Adrenal gland (tissue), 12 donors: ENCODE data around the gene TAX1BP1. TPM values are rescaled to one million over a fixed set of nuclear protein-coding genes. Genes with fewer than 3 reads are reported as not detected.
"Not testable (repeated sequence)": the region's sequence is repeated elsewhere in the genome, so short reads cannot be mapped to it uniquely, and the experiment has no call there.

Experiments
- DNase-seq, 7 donors: peaks; one replicate each; pipeline ENCODE4 v3.0.0-alpha.2; 2019 to 2020
- H3K27ac ChIP-seq, 5 donors: fragments of 200-600 bp; sonication (generic) in 4 of 5; 1 replicate in 3 of 5; 2 replicates in 2 of 5; pipeline versions ENCODE4 v1.5.1 to v1.8.0; 2016 to 2020; ENCODE audit warnings: mild to moderate bottlenecking in 1 of 5
- H3K27me3 ChIP-seq: fragments of 200-600 bp; 2 replicates; pipeline ENCODE4 v1.8.0; 2021
- H3K36me3 ChIP-seq, 2 donors: fragments of 200-600 bp; replicated peaks in 1 of 2; 1 replicate in 1 of 2; 2 replicates in 1 of 2; pipeline versions ENCODE4 v1.5.1 to v1.8.0; 2018 to 2022
- H3K4me1 ChIP-seq, 2 donors: fragments of 200-600 bp; replicated peaks in 1 of 2; 1 replicate in 1 of 2; 2 replicates in 1 of 2; pipeline versions ENCODE4 v1.5.1 to v1.8.0; 2018 to 2021
- H3K4me3 ChIP-seq, 4 donors: fragments of 200-600 bp; sonication (generic) in 3 of 4; one replicate each; pipeline ENCODE4 v1.5.1; 2016 to 2018
- H3K9me3 ChIP-seq, 3 donors: fragments of 200-600 bp; sonication (generic) in 1 of 3; replicated peaks in 1 of 3; 1 replicate in 2 of 3; 2 replicates in 1 of 3; pipeline versions ENCODE4 v1.5.1 to v1.8.0; 2016 to 2021
- CTCF ChIP-seq, 6 experiments: fragments of 450-650 bp in 4 of 6; fragments of 200-600 bp in 2 of 6; sonication (generic) in 1 of 6; IDR thresholded peaks; 1 replicate in 5 of 6; 2 replicates in 1 of 6; pipeline versions ENCODE4 v1.5.1 to v1.8.0; 2016 to 2021; ENCODE audit warnings: antibody characterized with exemption in 6 of 6, mild to moderate bottlenecking in 2 of 6, moderate library complexity in 1 of 6
- POLR2A ChIP-seq, 2 donors: fragments of 450-650 bp; IDR thresholded peaks; one replicate each; pipeline ENCODE4 v1.6.1; 2017; ENCODE audit warnings: antibody characterized with exemption in 2 of 2, mild to moderate bottlenecking in 2 of 2, moderate library complexity in 1 of 2
- WGBS, 4 donors: extraction: QIAGEN DNeasy Blood & Tissue Kit in 2 of 4; methylation state at CpG; one replicate each; pipeline versions ENCODE4 v1.1.5 to v1.1.7; 2013 to 2017; 5-methylcytosine and 5-hydroxymethylcytosine counted together
- intact Hi-C, 2 donors: fragments of 100-400 bp; cut with DNase I; formaldehyde crosslinking; loops; one replicate each; pipeline versions ENCODE4 v1.14.1 to v1.15.0; 2022 to 2023
- polyA plus RNA-seq, 3 donors: library from polyadenylated mRNA; stranded (reverse); fragments of 200-250 nt in 2 of 3; fragments of 350-450 nt in 1 of 3; fragmentation: Illumina TruSeq in 1 of 3; extraction: RNeasy Lipid Tissue Mini Kit (QIAGEN cat#74804) in 1 of 3; gene quantifications; one replicate each; pipeline ENCODE4 v1.2.3, GENCODE V29; 2013 to 2014
- total RNA-seq, 9 donors: library from RNA; depleted of rRNA in 4 of 9; stranded (reverse); fragments of >200 nt in 4 of 9; fragments of 120-200 nt in 1 of 9; fragmentation: NEBNext Ultra II Directional in 1 of 9; extraction: Animal tissue kit (Norgen Biotek cat#: 25700) in 1 of 9; gene quantifications; one replicate each; pipeline versions ENCODE4 v1.1.0 to v1.2.4, GENCODE V29; 2013 to 2023
- donor health status: healthy with polysubstance abuse.
- donor health status: Bipolar disorder and iron deficiency.
- donor health status: DM: yes; HTN: yes; CAD: no.
- donor health status: DM: no; HTN: no; CAD: no.
- donor health status: DM: no; HTN: no; CAD: no.
- donor health status: DM: yes; HTN: yes; CAD: no.

TAX1BP1 gene
- total and polyA plus RNA-seq, 12 donors, result 66.5 to 274 (median 173) TPM

- Histone ChIP-seq H3K27me3 (no peaks in the 10 kb centered on the region), H3K9me3 (no peaks in the 10 kb centered on the region), H3K4me1 (peaks cover 6 to 15% of the 10 kb centered on the region in 2 donors), H3K36me3 (no peaks in the 10 kb centered on the region), H3K27ac (no peak overlapping the region), H3K4me3 (no peak overlapping the region)
- DNase-seq, result no peak
- TF ChIP-seq CTCF (IDR thresholded peaks at IDR 0.05), result no peak
- 97 to 99% (median 97%) methylated on average over 3 of the region's 3 CpGs for WGBS, 4 donors
- intact Hi-C loops, result no loop called here
These were observed 106.4 kb downstream of the TAX1BP1 start for GRCh38 chr7:27846388-27846787.

- no peaks in the 10 kb centered on the region for H3K27me3 ChIP-seq
- H3K36me3 ChIP-seq, result no peaks in the 10 kb centered on the region
- H3K4me1 ChIP-seq, result peaks cover 0 to 6% of the 10 kb centered on the region in 2 donors
- H3K27ac ChIP-seq, result peak overlapping the region in 4 of 5 donors; percentile 4 to 66 (median 42)
- TF ChIP-seq CTCF (IDR thresholded peaks at IDR 0.05) (peak in 5 of 6 experiments; percentile 15 to 47 (median 33)), POLR2A (IDR thresholded peaks at IDR 0.05) (no peak)
- H3K4me3 ChIP-seq, result no peak overlapping the region
- WGBS, 4 donors, result 49 to 65% (median 56%) methylated on average over 5 of the region's 5 CpGs
- no peaks in the 10 kb centered on the region for H3K9me3 ChIP-seq
- intact Hi-C loops, result no loop called here
- DNase-seq, result peak in 4 of 7 donors; percentile 40 to 68 (median 62)
These were observed 110.6 kb downstream of the TAX1BP1 start for GRCh38 chr7:27850531-27850930.

GRCh38 chr7:27856703-27857485, 116.9 kb downstream of the TAX1BP1 start:
- not testable (repeated sequence) for H3K4me1 ChIP-seq, H3K9me3 ChIP-seq
- WGBS, 4 donors, result 66 to 100% (median 94%) methylated on average over 2 to 28 of the region's 28 CpGs

GRCh38 chr7:27860800-27861199, 120.8 kb downstream of the TAX1BP1 start:
- Histone ChIP-seq H3K27ac (peak overlapping the region in 1 of 5 donors; percentile 81), H3K36me3 (no peaks in the 10 kb centered on the region), H3K4me3 (no peak overlapping the region), H3K9me3 (peaks cover 0 to 3% (median 0%) of the 10 kb centered on the region in 3 donors), H3K27me3 (no peaks in the 10 kb centered on the region), H3K4me1 (peaks cover 4 to 14% of the 10 kb centered on the region in 2 donors)
- TF ChIP-seq CTCF (IDR thresholded peaks at IDR 0.05) (no peak), POLR2A (IDR thresholded peaks at IDR 0.05) (no peak)
- 71 to 80% (median 74%) methylated on average over 6 of the region's 6 CpGs for WGBS, 4 donors
- intact Hi-C loops, result no loop called here
- DNase-seq, result no peak

More at GRCh38 chr7:27856703-27857485, 116.9 kb downstream of the TAX1BP1 start:
- H3K4me3 ChIP-seq, DNase-seq, H3K36me3 ChIP-seq, intact Hi-C loops, H3K27ac ChIP-seq, H3K27me3 ChIP-seq: not testable (repeated sequence)
